Colonic mucosa (tissue), 4 donors: ENCODE data around the gene FAM222B. TPM values are rescaled to one million over a fixed set of nuclear protein-coding genes. Genes with fewer than 3 reads are reported as not detected.

ENCODE experiments used
- DNase-seq: peaks from one replicate; pipeline ENCODE4 v3.0.0-alpha.2; 2020
- H3K27ac ChIP-seq: fragments of 200-600 bp; one replicate; pipeline ENCODE4 v1.8.0; 2021
- H3K27me3 ChIP-seq: fragments of 200-600 bp; one replicate; pipeline ENCODE4 v1.8.0; 2021
- H3K36me3 ChIP-seq: fragments of 200-600 bp; one replicate; pipeline ENCODE4 v1.8.0; 2021
- H3K4me1 ChIP-seq: fragments of 200-600 bp; one replicate; pipeline ENCODE4 v1.8.0; 2021; ENCODE audit warnings: mild to moderate bottlenecking
- H3K4me3 ChIP-seq: fragments of 200-600 bp; one replicate; pipeline ENCODE4 v1.8.0; 2021
- H3K9ac ChIP-seq, 2 donors: one replicate each; pipeline ENCODE4 v1.7.0; 2013; ENCODE audit warnings: control low read depth in 2 of 2, low read depth in 2 of 2, low read length in 2 of 2
- H3K9me3 ChIP-seq: fragments of 200-600 bp; one replicate; pipeline ENCODE4 v1.8.0; 2021
- CTCF ChIP-seq: fragments of 200-600 bp; IDR thresholded peaks from one replicate; pipeline ENCODE4 v1.8.0; 2022; ENCODE audit warnings: antibody characterized with exemption, mild to moderate bottlenecking
- intact Hi-C: fragments of 100-400 bp; cut with DNase I; formaldehyde crosslinking; loops from one replicate; pipeline ENCODE4 v1.14.1; 2022
- total RNA-seq, 2 donors: library from RNA; stranded (reverse); fragmentation: NEBNext Ultra II Directional in 1 of 2; extraction: Animal tissue kit (Norgen Biotek cat#: 25700) in 1 of 2; gene quantifications; one replicate each; pipeline ENCODE4 v1.2.1, GENCODE V29; 2021
- donor health status: healthy.
- donor health status: DM: no; HTN: no; CAD: no.
- donor health status: DM: no; HTN: no; CAD: no.

Gene FAM222B
- total RNA-seq, 2 donors from 2014 or later = 27.9 to 35.4 TPM

GRCh38 chr17:28773736-28774135 is 68.9 kb downstream of the FAM222B start:
- H3K9me3 ChIP-seq = no peaks in the 10 kb centered on the region
- no peaks in the 10 kb centered on the region for H3K4me1 ChIP-seq
- no peak overlapping the region for H3K9ac ChIP-seq
- H3K36me3 ChIP-seq = no peaks in the 10 kb centered on the region
- H3K27me3 ChIP-seq = no peaks in the 10 kb centered on the region
- no peak overlapping the region for H3K27ac ChIP-seq
- H3K4me3 ChIP-seq = no peak overlapping the region
- DNase-seq = no peak
- intact Hi-C loops = no loop called here
- no peak for TF ChIP-seq CTCF

- peaks cover 12% of the 10 kb centered on the region for H3K36me3 ChIP-seq
These were observed 77.6 kb downstream of the FAM222B start for GRCh38 chr17:28765038-28765437.

GRCh38 chr17:28763804-28764266 is 78.8 kb downstream of the FAM222B start:
- no peaks in the 10 kb centered on the region for H3K4me1 ChIP-seq
- no peaks in the 10 kb centered on the region for H3K27me3 ChIP-seq
- H3K4me3 ChIP-seq = no peak overlapping the region
- no peak overlapping the region for H3K9ac ChIP-seq
- no peaks in the 10 kb centered on the region for H3K9me3 ChIP-seq
- TF ChIP-seq CTCF = peak; percentile 85
- H3K27ac ChIP-seq = no peak overlapping the region
- intact Hi-C loops = no loop called here
- H3K36me3 ChIP-seq = peaks cover 18% of the 10 kb centered on the region
- DNase-seq = peak; percentile 87

More at GRCh38 chr17:28765038-28765437, 77.6 kb downstream of the FAM222B start:
- Histone ChIP-seq H3K27me3 (no peaks in the 10 kb centered on the region), H3K4me1 (no peaks in the 10 kb centered on the region), H3K27ac (no peak overlapping the region), H3K9me3 (no peaks in the 10 kb centered on the region), H3K9ac (no peak overlapping the region), H3K4me3 (no peak overlapping the region)
- DNase-seq = no peak
- no peak for TF ChIP-seq CTCF
- intact Hi-C loops = loop anchor here (5.0 kb wide), 1 partner anchor 152 kb away; no protein-coding TSS in a partner anchor

GRCh38 chr17:28763137-28763799 is 79.3 kb downstream of the FAM222B start:
- Histone ChIP-seq H3K27me3 (no peaks in the 10 kb centered on the region), H3K9me3 (no peaks in the 10 kb centered on the region), H3K27ac (no peak overlapping the region), H3K9ac (no peak overlapping the region), H3K4me1 (no peaks in the 10 kb centered on the region), H3K36me3 (peaks cover 23% of the 10 kb centered on the region), H3K4me3 (no peak overlapping the region)
- intact Hi-C loops = no loop called here
- DNase-seq = no peak
- no peak for TF ChIP-seq CTCF

- Histone ChIP-seq H3K27ac (no peak overlapping the region), H3K9me3 (no peaks in the 10 kb centered on the region), H3K27me3 (no peaks in the 10 kb centered on the region), H3K9ac (no peak overlapping the region), H3K4me1 (no peaks in the 10 kb centered on the region), H3K36me3 (peaks cover 17% of the 10 kb centered on the region), H3K4me3 (no peak overlapping the region)
- peak; percentile 75 for DNase-seq
- no peak for TF ChIP-seq CTCF
- intact Hi-C loops = no loop called here
These were observed 81.7 kb downstream of the FAM222B start for GRCh38 chr17:28760601-28761562.
